Measurements from ENCODE around the gene SLC24A2.

SLC24A2 gene

DNA sequence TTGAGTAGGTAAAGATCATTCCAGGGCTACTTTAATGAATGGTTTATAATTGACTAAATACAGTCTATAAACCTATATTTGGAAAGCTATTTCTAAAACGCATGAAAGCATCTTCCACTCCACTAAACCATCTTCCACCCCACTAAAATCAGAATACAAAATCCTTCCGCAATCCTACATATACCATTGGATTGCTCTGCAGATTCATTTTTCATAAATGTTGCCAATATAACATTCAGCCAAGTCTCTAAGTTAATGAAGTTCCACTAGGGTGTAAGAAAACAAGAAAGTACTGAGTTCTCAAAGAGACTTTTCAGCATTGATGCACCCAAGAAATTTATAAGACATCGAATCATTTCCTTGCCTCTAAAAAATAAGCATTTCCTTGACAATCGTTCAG lies 4.7 kb downstream of the SLC24A2 start:
- TF ChIP-seq ZFX (IDR thresholded peaks at IDR 0.05) = no peak
- TF ChIP-seq, protein P1, sequence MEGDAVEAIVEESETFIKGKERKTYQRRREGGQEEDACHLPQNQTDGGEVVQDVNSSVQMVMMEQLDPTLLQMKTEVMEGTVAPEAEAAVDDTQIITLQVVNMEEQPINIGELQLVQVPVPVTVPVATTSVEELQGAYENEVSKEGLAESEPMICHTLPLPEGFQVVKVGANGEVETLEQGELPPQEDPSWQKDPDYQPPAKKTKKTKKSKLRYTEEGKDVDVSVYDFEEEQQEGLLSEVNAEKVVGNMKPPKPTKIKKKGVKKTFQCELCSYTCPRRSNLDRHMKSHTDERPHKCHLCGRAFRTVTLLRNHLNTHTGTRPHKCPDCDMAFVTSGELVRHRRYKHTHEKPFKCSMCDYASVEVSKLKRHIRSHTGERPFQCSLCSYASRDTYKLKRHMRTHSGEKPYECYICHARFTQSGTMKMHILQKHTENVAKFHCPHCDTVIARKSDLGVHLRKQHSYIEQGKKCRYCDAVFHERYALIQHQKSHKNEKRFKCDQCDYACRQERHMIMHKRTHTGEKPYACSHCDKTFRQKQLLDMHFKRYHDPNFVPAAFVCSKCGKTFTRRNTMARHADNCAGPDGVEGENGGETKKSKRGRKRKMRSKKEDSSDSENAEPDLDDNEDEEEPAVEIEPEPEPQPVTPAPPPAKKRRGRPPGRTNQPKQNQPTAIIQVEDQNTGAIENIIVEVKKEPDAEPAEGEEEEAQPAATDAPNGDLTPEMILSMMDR (conservative IDR thresholded peaks at IDR 0.05) = no peak
- H3K27ac ChIP-seq = no peak overlapping the region

DNA sequence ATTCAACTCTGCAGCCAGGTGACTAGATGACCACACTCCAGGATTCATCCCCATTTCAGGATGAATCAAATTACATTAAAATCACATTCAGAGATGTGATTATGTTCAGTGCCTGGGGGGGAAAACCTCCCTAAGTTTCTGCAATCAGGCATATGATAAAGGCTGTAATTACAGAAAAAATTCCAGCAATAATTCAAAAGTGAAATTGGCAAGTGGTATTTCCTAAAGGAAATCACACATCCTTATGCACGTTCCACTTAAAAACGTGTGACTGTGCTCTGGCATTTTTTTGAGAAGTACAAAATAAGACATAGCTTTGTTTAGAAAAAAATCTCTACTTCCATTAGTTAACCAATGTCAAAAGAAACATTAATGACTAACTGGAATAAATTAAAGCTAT lies 5.3 kb downstream of the SLC24A2 start:
- H3K27ac ChIP-seq = no peak overlapping the region
- no peak for TF ChIP-seq ZFX (IDR thresholded peaks at IDR 0.05)
- TF ChIP-seq, protein P1 (conservative IDR thresholded peaks at IDR 0.05) = no peak

DNA sequence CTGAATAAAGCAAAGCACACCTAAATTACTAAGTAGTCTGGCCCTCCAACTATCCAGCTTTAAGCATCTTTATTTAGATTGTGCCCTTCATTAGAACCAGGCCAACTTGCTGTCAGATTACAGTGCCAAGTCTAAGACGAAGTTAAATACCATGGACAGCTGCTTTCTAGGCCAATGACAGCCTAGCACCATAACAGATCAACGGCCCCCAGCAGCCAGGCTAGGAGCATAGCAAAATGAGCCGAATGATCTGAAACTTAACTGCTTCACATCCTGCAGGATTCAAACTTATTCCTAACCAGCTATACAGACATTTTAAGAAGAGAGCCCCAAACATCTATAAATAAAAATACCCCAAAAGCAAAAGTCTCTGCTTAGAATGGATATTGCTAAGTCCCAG lies 6.8 kb downstream of the SLC24A2 start:
- TF ChIP-seq, protein P1 (conservative IDR thresholded peaks at IDR 0.05) = no peak
- no peak for TF ChIP-seq ZFX (IDR thresholded peaks at IDR 0.05)

DNA sequence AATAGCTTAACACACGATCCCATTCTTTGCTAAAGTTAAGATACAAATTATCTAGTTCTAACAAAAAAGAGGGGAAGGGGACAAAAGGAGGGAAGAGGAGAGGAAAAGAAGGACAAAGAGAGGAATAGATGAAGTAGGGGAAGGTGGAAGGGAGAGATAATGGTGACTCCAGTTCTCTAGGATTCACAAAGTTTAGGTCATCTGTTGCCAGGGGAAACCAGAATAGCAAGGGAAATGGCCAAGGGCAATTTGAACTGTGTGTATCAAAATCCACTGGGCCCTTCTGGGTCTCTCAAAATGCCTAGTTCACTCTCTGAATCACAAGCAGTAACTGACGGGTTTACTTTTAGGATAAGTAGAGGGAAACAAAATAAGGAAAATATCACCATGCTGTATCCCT lies 7.6 kb downstream of the SLC24A2 start:
- no peak for TF ChIP-seq ZFX (IDR thresholded peaks at IDR 0.05)
- TF ChIP-seq, protein P1 (conservative IDR thresholded peaks at IDR 0.05) = no peak

More for the DNA sequence above, 6.8 kb downstream of the SLC24A2 start:
- no peak overlapping the region for H3K27ac ChIP-seq

DNA sequence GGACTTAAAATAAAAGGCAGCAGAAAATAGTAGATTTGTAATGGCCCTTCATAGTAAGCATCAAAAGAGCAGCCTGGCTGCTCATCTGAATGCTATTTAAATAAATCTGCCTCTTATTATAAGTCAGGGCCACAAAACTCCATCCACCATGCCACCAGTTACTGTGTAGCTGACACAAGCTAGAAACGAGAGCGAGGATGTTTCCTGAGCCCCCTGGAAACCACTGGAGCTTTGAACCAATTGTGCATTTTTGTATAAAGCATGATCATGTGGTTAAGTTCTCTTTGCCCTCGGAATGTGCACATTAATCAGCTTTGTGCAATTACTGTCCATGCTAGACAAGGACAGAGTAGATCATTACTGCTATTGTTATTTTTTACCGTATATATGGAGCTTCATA lies 17.4 kb downstream of the SLC24A2 start:
- H3K27ac ChIP-seq = no peak overlapping the region

More for the DNA sequence above, 7.6 kb downstream of the SLC24A2 start:
- H3K27ac ChIP-seq = no peak overlapping the region

DNA sequence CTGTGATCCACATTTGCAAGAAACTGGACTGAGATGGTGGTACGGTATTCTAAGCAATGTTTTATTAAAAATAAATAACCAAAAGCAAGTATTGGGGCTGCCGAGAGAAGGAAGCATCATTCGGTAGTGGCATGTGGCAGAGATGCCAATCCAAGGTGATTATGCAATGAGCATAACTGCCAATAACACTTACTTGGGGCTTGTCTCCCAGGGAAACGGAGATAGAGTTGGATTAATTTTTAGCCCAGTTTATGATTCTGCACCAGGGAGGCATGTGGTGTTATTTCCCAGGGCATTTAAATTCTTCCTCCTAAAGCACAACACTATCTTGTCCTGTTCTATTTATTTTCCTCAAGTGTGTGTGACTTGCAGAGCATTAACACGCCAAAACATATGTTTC lies 17.9 kb downstream of the SLC24A2 start:
- H3K27ac ChIP-seq = no peak overlapping the region
- TF ChIP-seq, protein P1 (conservative IDR thresholded peaks at IDR 0.05) = no peak
- TF ChIP-seq ZFX (IDR thresholded peaks at IDR 0.05) = no peak

More for the DNA sequence above, 17.4 kb downstream of the SLC24A2 start:
- TF ChIP-seq ZFX (IDR thresholded peaks at IDR 0.05) = no peak
- TF ChIP-seq, protein P1 (conservative IDR thresholded peaks at IDR 0.05) = no peak

DNA sequence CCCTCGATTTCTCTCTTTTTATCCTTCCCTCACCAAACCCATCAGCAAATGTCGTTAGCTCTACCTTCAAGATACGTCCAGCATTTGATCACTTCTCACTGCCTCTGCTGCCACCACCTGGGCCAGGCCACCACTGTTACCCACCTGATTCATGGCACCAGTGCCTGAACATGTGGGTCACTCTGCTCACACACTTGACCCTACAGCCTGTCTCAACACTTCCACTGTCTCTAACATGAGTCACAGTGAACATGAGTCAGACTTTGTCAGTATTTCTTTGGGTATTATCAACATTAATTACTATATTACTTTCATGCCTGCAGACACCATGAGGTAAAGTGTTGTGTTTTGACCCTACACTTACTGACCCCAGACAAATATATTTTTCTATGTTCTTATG lies 19.6 kb downstream of the SLC24A2 start:
- TF ChIP-seq, protein P1 (conservative IDR thresholded peaks at IDR 0.05) = no peak
- TF ChIP-seq ZFX (IDR thresholded peaks at IDR 0.05) = no peak
- H3K27ac ChIP-seq = no peak overlapping the region
